ENCODE data around the gene MSANTD2.

Gene MSANTD2

GRCh38 chr11:124737638-124738305 is 62.4 kb downstream of the MSANTD2 start:
- no peak for DNase-seq (ENCODE audit: low read depth in 2 of 2, low spot score in 1 of 2)

- no peak for DNase-seq (ENCODE audit: low read depth in 2 of 2, low spot score in 1 of 2)
These were observed 63.5 kb downstream of the MSANTD2 start for GRCh38 chr11:124736736-124737135.

DNA sequence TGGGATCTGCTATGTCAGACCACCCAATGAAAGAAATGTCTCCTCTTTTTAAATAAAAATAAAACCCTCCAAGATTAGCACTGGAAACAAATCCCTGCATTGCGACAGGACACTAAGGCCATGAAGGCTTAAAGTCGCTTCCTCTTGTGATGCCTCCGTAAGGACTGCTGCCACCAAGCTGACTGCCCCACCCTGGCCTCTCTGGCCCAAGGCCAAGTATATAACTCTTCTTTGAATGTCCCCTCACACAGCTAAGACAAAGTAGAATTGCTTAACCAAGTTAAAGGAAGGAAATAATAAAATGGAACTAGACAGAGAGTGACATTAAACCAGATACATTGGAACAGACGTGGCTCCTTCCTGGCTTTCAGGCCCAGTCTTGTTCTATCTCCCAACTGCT is 68.0 kb downstream of the MSANTD2 start:
- no peak for DNase-seq (ENCODE audit: low read depth in 2 of 2, low spot score in 1 of 2)

DNA sequence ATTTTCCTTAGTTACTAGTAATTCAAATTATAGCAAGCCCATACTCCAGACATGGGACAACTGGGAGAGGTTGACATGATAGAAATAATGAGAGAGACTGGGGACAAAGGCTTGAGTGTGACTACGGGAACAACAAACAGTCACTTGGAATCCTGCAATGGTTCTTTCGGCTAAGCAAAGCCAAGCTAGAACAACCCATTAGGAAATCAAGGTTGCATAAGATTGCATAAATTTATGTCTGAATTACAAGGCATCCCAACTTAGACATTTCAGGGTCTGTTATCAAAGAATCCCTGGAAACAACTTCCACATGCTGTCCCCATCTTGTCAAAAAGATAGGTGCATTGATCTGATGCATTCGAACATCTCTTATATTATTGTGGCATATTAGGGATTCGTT is 70.6 kb downstream of the MSANTD2 start:
- DNase-seq (ENCODE audit: low read depth in 2 of 2, low spot score in 1 of 2) = no peak

DNA sequence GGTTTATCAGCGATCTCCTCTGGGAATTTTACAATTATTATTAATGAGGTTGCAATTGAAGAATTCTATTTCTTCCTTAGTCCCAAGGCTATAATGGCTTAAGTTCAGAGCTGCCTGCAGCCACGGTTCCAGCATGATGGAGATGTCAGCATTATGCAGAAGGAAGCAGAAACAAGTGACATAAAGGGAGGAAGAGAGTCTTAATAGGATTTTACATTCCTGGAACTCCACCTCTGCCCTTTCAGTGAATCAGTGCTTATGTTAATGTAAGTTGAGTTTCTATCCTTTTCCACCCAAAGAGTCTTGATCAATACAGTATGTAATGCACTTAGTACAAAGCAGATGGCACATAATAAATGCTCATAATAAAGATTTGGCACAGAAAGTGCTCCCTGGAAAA is 72.1 kb downstream of the MSANTD2 start:
- DNase-seq (ENCODE audit: low read depth in 2 of 2, low spot score in 1 of 2) = no peak

GRCh38 chr11:124727474-124727873 is 72.7 kb downstream of the MSANTD2 start:
- DNase-seq (ENCODE audit: low read depth in 2 of 2, low spot score in 1 of 2) = no peak

GRCh38 chr11:124725719-124726105 is 74.5 kb downstream of the MSANTD2 start:
- no peak for DNase-seq (ENCODE audit: low read depth in 2 of 2, low spot score in 1 of 2)

DNA sequence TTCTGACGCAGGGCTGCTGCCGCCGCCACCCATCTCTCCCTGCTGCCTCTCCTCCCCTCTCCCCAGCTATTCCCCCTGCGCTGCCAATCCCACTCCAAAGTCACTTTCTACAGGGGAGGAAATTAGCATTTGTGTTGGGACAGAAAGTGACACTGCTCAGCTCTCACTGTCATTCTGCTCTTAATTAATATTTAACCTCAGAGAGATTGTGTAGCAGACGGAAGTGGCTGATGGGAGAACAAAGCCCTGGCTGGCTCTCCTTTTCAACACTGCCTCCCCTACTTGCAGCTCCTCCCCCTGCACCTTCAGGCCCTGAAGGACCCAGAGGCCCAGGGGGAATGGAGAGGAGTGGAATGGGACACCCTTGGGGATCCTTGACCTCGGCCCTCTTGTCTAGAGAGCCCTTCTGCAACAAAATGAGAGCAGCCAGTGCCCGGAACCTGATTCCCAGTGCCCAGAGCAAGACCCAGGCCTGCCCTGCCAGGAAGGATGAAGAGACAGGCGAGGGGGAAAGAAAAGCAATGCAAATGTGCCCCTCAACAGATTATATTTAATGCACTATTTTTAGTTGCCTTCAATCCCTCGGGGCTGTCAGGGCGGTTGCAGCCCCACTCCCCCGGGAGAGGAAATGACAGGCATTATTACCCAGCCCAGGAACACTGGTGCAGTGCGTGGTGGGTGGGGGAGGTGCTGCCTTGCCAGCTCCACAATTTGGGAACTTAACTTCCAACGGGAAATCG is 75.1 kb downstream of the MSANTD2 start:
- no peak for DNase-seq (ENCODE audit: low read depth in 2 of 2, low spot score in 1 of 2)

DNA sequence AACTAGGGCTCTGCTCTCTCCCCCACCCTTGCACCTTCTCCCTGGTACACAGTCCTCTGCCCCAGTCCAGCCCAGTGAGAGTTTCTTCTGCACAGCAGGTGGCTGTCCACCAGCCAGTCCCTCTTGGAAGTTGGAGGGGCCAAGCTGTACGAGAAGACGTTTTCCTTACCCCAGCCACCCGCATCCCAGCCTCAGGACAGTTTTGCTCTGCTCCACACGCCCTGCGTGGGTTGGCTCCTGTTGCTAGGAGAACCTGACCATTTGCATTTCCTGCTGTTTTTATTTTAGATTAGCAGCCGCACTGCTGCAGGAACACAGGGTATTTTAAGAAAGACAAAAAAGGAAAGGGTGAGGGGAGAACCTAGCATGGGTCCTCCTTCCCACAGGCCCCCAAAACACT is 78.0 kb downstream of the MSANTD2 start:
- DNase-seq (ENCODE audit: low read depth in 2 of 2, low spot score in 1 of 2) = no peak

DNA sequence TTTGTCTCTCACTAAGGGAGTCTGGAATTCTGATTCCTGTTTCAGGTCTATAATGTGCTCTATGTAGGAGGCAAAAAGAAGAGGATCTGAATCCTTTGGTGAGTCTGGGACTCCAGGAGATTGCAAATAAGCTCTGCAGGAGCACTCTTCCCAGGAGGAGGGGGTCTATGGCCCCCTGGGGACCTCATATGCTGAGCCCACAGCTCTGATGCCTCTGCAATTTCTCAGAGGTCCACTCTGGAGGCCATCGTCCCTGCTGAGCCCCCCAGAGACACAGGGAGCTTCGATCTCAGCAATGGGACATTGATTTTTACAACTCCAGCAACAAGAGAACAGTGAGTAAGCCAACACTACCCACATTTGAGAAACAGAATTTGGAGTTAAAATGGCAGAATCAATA is 80.7 kb downstream of the MSANTD2 start:
- no peak for DNase-seq (ENCODE audit: low read depth in 2 of 2, low spot score in 1 of 2)

DNA sequence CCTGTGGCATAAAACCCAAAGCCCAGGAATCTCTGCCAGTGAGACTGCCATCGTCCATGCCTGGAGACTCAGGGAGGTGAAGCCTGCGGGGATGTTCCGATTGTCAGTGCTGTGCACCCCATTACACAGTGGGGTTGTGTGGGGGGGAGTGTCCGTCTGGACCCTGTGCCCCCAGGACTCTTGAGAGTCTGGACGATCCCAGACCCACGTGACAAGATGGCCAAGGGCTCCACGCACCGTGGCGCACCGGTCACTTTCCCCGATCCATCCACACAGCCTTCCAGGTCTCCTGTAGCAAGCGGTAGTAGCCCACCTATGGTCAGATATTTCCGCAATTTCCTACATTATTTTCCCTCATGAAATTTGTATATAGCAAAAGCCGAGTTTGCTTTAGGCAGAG is 81.4 kb downstream of the MSANTD2 start:
- DNase-seq (ENCODE audit: low read depth in 2 of 2, low spot score in 1 of 2) = no peak

GRCh38 chr11:124717786-124718651 is 82.2 kb downstream of the MSANTD2 start:
- DNase-seq (ENCODE audit: low read depth in 2 of 2, low spot score in 1 of 2) = no peak

DNA sequence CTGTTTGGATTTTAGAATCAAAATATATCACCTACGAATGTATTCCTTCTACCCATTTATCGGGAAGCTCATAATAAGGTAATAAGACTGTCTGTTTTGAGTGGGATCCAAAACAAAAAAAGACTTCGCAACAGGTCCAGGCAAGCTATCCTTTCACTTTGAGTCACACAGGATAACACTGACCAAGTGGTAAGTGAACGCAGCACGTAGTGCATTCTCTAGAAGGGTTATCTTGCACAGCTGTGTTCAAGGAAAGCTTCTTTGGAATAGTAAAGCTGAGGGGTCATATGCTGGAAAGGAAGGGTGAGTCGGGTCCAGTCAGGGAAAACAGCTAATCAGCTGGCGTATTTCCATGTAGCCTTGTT is 82.8 kb downstream of the MSANTD2 start:
- no peak for DNase-seq (ENCODE audit: low read depth in 2 of 2, low spot score in 1 of 2)

- DNase-seq (ENCODE audit: low read depth in 2 of 2, low spot score in 1 of 2) = no peak
These were observed 83.6 kb downstream of the MSANTD2 start for GRCh38 chr11:124716591-124716990.
